NCI-H69 (cell line): ENCODE results near the gene MCM3AP.
A peak's percentile ranks its signal among the peaks of the same experiment; 100 is the strongest.
"Not testable (repeated sequence)": the region's sequence is repeated elsewhere in the genome, so short reads cannot be mapped to it uniquely, and the experiment has no call there.

Experiments used
- DNase-seq: peaks from one replicate; lab custom pipeline; 2025; lab: John Stamatoyannopoulos, UW

Gene MCM3AP

GRCh38 chr21:46243325-46243724, 42.1 kb downstream of the MCM3AP start:
- DNase-seq: no peak

GRCh38 chr21:46241577-46241976, 43.8 kb downstream of the MCM3AP start:
- not testable (repeated sequence) for DNase-seq

DNA sequence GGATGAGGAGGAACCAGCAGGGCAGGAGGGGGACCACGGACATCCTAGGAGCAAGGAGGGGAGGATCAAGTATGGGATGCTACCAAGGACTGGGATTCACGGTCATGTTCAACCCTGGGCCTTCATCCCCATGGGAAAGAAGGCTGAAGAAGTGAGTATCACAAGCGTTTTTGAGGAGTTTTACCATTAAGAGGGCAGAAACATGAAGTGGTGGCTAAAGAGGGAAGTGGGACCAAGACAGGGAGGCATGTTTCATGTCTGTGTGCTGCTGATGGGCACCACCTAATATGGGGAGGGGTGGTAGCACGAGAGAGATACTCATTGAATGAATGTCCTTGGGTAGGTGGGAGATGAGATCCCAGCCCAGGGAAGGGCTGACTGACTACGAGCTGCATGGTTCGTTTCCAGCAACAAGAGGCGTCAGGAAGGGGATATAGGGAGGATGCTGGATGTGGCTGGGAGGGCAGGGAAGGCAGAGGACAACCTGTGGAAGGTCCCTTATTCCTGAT, 45.5 kb downstream of the MCM3AP start:
- DNase-seq: no peak

- no peak for DNase-seq
Measured at GRCh38 chr21:46237474-46237873, 47.9 kb downstream of the MCM3AP start.

GRCh38 chr21:46234436-46234950, 50.9 kb downstream of the MCM3AP start:
- no peak for DNase-seq

DNA sequence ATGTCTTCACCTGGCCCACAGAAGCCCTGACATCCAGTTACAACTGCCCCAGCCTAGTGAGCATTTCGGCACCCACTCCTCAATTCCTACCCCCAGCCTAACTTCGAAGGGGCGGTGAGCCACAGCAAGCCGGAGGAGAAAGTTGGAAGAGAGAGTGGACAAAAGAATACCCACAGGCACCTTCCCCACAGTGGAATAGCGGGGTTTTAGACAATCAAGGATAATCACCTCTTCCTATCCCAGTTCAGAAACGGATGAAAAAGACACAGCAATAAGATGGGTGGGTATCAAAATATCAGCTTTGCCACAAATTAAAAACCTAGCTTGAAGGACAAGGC, 55.5 kb downstream of the MCM3AP start:
- DNase-seq: no peak

GRCh38 chr21:46229133-46229922, 56.1 kb downstream of the MCM3AP start:
- peak; percentile 74 for DNase-seq

DNA sequence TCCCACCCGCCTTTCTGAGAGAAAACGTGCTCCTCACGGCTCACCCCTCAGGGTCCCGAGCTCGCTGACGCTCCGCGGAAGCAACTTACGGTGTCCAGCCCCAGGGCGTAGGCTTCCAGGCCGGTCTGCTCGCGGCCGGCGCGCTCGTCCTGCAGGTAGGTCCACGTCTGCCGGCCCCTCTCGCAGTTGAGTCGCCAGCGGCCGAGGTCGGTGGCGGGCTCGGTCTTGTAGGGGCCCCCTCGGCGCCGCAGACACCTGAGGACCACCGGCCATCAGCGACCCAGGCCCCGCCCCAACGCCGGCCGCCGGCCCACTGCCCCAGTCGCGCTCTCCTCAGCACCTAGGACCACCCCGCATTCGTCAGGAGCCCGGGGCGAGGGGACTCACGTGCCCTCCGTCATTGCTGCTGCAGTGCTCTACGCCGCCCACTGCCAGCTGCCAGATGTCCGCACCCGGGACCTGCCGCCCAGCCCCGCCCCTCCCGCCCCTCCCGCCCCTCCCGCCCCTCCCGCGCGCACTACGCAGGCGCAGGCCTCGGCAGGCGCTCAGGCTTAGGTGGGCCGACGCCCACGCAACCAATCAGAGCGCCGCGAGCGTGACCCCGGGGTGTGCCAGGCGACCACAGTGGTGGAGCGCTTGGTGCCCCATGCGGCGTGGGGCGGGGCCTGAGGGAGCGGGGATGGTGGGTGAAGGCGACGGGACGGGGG, 56.9 kb downstream of the MCM3AP start, which contains the start of gene LSS:
Gene LSS (minus strand): TSS at position 430 of the 707 bp plus-strand sequence. CDS start 29 bp downstream, at position 401.
- peak; percentile 96 for DNase-seq

- DNase-seq: peak; percentile 7
Measured at GRCh38 chr21:46227811-46228344, 57.5 kb downstream of the MCM3AP start.

DNA sequence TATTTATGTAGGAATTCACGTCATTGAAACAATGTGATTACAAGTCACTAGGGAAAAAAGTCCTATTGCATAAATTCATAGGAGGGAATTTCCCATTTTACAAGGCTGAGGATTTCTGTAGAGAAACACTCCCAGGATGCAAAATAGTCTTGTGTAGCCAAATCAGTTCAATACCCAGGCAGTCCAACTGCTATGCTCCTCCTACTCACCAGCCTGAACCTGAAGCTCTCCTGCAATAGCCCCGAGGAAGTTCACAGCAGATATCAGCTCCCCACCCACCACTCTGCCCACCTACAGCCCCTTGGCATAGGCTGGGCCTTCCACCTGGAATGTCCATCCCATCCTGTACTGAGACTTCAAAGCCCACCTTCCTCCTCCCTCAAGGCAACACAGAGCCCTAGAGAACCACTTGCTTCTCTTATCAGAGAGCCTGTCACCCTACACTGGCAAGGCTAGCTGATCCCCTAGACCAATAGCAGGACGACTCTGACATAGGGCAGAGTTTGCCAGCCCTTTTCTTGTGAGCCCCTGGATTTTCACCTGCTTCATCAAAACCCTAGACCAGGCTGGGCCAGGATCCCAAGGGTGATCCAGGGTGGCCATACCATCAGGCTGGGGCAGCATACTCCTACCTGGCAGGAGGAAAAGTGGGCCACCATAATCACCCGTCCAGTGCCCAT, 58.4 kb downstream of the MCM3AP start:
- DNase-seq: peak; percentile 14

DNA sequence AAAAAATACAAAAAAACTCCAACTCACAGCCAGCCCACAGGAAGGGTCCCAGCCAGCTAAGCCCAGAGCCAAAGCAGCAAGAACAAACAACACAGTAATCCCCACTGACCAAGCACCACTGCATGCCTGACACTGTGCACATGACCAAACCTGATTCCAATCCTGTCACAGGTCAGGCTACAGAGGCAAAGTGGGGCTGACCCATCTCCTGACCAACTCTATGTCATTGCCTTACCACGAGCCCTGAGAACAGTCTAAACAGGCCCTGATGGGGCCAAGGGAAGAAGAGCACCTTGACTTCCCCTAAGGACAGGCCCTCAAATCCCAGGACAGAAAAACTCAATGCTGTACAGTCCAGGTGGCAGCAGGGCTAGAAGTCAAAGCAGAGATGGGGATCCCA, 59.3 kb downstream of the MCM3AP start:
- DNase-seq: no peak

DNA sequence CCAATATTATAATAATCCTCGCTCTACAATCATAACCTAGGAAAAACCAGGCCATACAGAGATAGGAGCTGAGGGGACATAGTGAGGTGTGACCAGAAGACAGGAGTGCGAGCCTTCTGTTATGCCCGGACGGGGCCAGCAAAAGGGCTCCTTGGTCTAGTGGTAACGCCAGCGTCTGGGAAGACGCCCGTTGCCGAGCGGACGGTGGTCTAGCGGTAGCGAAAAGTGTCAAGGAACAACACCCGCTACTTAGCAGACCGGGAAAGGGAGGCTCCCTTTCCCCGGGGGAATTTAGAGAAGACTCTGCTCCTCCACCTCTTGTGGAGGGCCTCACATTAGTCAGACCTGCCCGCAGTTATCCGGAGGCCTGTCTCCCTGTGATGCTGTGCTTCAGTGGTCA, 61.8 kb downstream of the MCM3AP start:
- DNase-seq: not testable (repeated sequence)

- no peak for DNase-seq
Measured at GRCh38 chr21:46223217-46223616, 62.2 kb downstream of the MCM3AP start.

- DNase-seq: no peak
Measured at GRCh38 chr21:46222436-46223116, 62.8 kb downstream of the MCM3AP start.

DNA sequence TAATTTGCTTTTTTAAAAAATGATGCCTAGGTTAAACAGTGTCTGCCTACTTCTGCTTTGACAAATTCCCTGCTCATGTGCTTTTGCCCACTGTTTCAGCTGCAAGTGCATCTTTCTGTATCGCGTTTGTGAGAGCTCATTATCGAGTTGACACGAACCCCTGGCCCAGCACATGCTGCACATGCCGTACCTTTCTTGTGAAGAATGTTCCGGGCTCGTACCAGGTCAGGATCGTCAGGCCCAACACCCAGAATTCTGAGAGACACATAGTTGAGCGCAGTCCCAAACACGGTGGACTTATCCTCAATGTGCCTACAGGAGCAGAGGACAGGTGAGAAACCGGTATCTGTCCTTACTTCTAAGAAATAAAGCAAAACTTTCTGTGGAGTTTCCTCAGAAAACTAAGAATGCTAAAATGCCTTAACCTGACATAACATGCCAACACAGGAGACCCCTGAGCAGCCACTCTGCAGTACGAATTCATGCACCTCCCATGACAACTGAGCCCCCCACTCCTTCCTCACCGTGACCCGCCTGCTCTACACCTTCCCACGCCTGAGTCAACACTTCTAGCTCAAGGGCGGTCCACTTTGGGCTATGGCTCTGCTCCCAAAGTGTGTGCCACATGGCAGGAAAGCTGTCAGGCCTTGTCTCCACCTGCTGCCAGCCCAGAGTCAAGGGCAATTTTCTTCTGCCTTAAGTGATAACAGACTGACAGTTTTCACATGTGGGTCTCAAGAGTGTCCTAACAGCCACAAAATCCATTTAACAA, 63.6 kb downstream of the MCM3AP start:
- DNase-seq: no peak

GRCh38 chr21:46220847-46221246, 64.6 kb downstream of the MCM3AP start:
- no peak for DNase-seq

DNA sequence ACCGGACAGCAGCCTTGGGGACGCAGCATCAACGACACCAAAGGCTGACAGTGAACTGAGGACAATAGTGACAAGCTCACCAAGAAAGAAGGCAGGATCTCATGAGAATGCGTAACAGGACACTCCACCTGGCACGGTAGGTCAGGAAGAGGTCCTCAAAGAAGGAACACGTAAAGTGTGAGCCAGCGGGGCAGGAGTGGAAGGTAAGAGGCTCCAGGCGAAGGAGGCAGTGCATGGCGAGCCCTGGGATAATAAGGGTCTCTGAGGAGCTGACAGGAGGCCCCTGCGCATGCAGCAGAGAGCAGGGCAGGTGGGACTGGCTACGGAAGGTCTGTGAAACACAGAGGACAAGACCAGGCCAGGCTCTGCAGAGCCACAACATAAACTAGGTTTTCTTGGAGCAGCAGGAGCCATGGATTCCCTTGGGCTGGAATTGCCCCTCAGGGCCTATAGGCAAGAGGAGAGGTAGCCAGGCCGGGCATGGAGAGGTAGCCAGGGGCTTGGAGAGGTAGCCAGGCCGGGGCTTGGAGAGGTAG, 65.1 kb downstream of the MCM3AP start:
- DNase-seq: no peak

- DNase-seq: no peak
Measured at GRCh38 chr21:46219591-46220239, 65.7 kb downstream of the MCM3AP start.

DNA sequence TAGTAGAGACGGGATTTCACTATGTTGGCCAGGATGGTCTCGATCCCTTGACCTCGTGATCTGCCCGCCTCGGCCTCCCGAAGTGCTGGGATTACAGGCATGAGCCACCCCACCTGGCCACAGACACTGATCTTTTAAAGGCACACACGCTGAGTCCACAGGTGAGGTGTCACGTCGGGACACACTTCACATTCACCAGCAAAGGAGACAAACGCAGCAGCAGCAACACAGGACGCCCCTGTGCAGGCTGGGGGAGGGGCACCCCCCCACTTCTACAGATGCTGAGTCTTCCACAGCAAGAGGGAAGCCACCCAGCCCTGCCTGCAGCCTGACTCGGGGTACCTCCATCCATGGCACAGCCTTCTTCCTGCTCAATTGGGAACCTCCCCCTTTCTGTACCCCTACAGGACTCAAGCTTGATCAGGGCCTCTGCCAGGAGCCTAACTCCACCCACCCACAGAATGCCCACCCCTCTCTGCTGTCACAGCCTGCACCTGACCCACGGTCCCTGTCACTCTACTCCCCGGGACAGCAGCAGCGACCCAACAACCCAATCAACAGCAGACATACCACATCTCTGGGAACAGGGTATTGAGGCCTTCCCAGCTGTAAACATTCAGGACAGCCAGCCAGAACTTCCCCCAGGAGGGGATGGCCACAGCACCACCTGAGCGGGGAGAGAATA, 66.4 kb downstream of the MCM3AP start:
- no peak for DNase-seq
